A549 (cell line): Measurements from ENCODE around the gene PARP1. TPM values are rescaled to one million over a fixed set of nuclear protein-coding genes. Genes with fewer than 3 reads are reported as not detected.

Source experiments
- ATAC-seq, 2 experiments: fragments of 200-7000 bp in 1 of 2; fragments of >200 bp in 1 of 2; cut with Nextera tagmentation in 1 of 2; cut with Tn5 transposase in 1 of 2; 3 replicates each; pipeline versions ENCODE4 v1.8.0 to v1.9.1; 2018 to 2020; ENCODE audit warnings: mild to moderate bottlenecking in 1 of 2, moderate library complexity in 1 of 2
- CTCF ChIA-PET: fragments of 300-600 bp; sonication (Branson Sonifier 250); formaldehyde crosslinking; extraction: SDS; loops from one replicate; lab custom pipeline; 2021; ENCODE audit warnings: antibody characterized with exemption, inconsistent platforms; lab: Yijun Ruan, JAX
- POLR2A ChIA-PET: fragments of 350-600 bp; formaldehyde crosslinking; extraction: SDS; loops from one replicate; lab custom pipeline; 2021; ENCODE audit warnings: antibody characterized with exemption, inconsistent platforms; lab: Yijun Ruan, JAX
- DNase-seq, 2 experiments: peaks; one replicate each; pipeline versions ENCODE4 v3.0.0 to v3.0.0-alpha.2; 2011 to 2016; ENCODE audit warnings: low read depth in 1 of 2, low spot score in 1 of 2
- FAIRE-seq: peaks from 2 replicates; lab custom pipeline; 2011; peaks lifted over from hg19 to GRCh38; lab: Jason Lieb, UNC
- H3K27ac ChIP-seq, 2 experiments: fragments of >200 bp; sonication (Bioruptor Twin); formaldehyde crosslinking; 3 replicates each; pipeline ENCODE4 v1.5.1; 2016 to 2017
- H3K4me1 ChIP-seq: fragments of >200 bp; sonication (Bioruptor Twin); formaldehyde crosslinking; 3 replicates; pipeline ENCODE4 v1.6.1; 2016
- H3K4me2 ChIP-seq: fragments of >200 bp; sonication (Bioruptor Twin); formaldehyde crosslinking; 3 replicates; pipeline ENCODE4 v1.6.1; 2016
- H3K4me3 ChIP-seq: fragments of >200 bp; sonication (Bioruptor Twin); formaldehyde crosslinking; 3 replicates; pipeline ENCODE4 v1.5.1; 2016
- H3K9me3 ChIP-seq: fragments of >200 bp; sonication (Bioruptor Twin); formaldehyde crosslinking; 3 replicates; pipeline ENCODE4 v1.6.1; 2016
- CBX2 ChIP-seq: fragments of 200-600 bp; sonication (generic); IDR thresholded peaks from 2 replicates; pipeline ENCODE4 v1.6.1; 2016; ENCODE audit warnings: low read depth, mild to moderate bottlenecking, borderline replicate concordance
- CHD2 ChIP-seq: fragments of 150-350 bp; IDR thresholded peaks from 2 replicates; pipeline ENCODE4 v1.6.1; 2014; ENCODE audit warnings: low read length; ENCODE audit not compliant: partially characterized antibody
- CTCF ChIP-seq: fragments of >200 bp; sonication (Bioruptor Twin); formaldehyde crosslinking; IDR thresholded peaks from 3 replicates; pipeline ENCODE4 v1.5.1; 2016
- EHMT2 ChIP-seq: fragments of 200-600 bp; sonication (generic); IDR thresholded peaks from 2 replicates; pipeline ENCODE4 v1.6.1; 2016; ENCODE audit warnings: antibody characterized with exemption, low read depth, mild to moderate bottlenecking, moderate library complexity
- EP300 ChIP-seq, 2 experiments: fragments of >200 bp; sonication (Bioruptor Twin); formaldehyde crosslinking; IDR thresholded peaks; 2 replicates in 1 of 2; 3 replicates in 1 of 2; pipeline ENCODE4 v1.6.1; 2016 to 2017
- ESRRA ChIP-seq: fragments of 150-350 bp; IDR thresholded peaks from 2 replicates; pipeline ENCODE4 v1.6.1; 2014; ENCODE audit warnings: mild to moderate bottlenecking, low read length, borderline replicate concordance
- GATA3 ChIP-seq: IDR thresholded peaks from 2 replicates; pipeline ENCODE4 v1.6.1; 2012; ENCODE audit warnings: borderline replicate concordance
- HDAC2 ChIP-seq: fragments of 200-600 bp; sonication (generic); IDR thresholded peaks from 2 replicates; pipeline ENCODE4 v1.6.1; 2016
- HMGXB4 ChIP-seq: fragments of 250-450 bp; sonication (Bioruptor Pico); IDR thresholded peaks from 2 replicates; pipeline ENCODE4 v1.5.0; 2021; ENCODE audit warnings: mild to moderate bottlenecking, moderate library complexity, borderline replicate concordance
- KDM5A ChIP-seq: fragments of 200-600 bp; sonication (generic); IDR thresholded peaks from 2 replicates; pipeline ENCODE4 v1.6.1; 2016; ENCODE audit warnings: antibody characterized with exemption, mild to moderate bottlenecking
- MAZ ChIP-seq: fragments of 150-350 bp; IDR thresholded peaks from 2 replicates; pipeline ENCODE4 v1.6.1; 2014; ENCODE audit warnings: antibody characterized with exemption, low read depth, low read length, borderline replicate concordance
- NR3C1 ChIP-seq: fragments of >200 bp; sonication (Bioruptor Twin); formaldehyde crosslinking; IDR thresholded peaks from 3 replicates; pipeline ENCODE4 v1.6.1; 2017
- PHF8 ChIP-seq: fragments of 200-600 bp; sonication (generic); IDR thresholded peaks from 2 replicates; pipeline ENCODE4 v1.6.1; 2016; ENCODE audit warnings: low read depth, mild to moderate bottlenecking, antibody characterized with exemption, moderate library complexity, borderline replicate concordance
- POLR2A ChIP-seq: IDR thresholded peaks from 2 replicates; pipeline ENCODE4 v1.6.1; 2012; ENCODE audit warnings: mild to moderate bottlenecking, low read length
- RAD21 ChIP-seq, 2 experiments: fragments of >200 bp in 1 of 2; sonication (Bioruptor Twin) in 1 of 2; formaldehyde crosslinking in 1 of 2; IDR thresholded peaks in 1 of 2; conservative IDR thresholded peaks in 1 of 2; 2 replicates in 1 of 2; 3 replicates in 1 of 2; pipeline ENCODE4 v1.6.1; 2012 to 2018; ENCODE audit warnings: inconsistent platforms in 1 of 2
- RARB ChIP-seq: fragments of 250-450 bp; sonication (Bioruptor Pico); IDR thresholded peaks from 2 replicates; pipeline ENCODE4 v1.8.0; 2021; ENCODE audit warnings: mild to moderate bottlenecking, moderate library complexity
- REST ChIP-seq: fragments of 200-600 bp; sonication (generic); IDR thresholded peaks from 2 replicates; pipeline ENCODE4 v1.6.1; 2016; ENCODE audit warnings: antibody characterized with exemption, mild to moderate bottlenecking, moderate library complexity
- RFX5 ChIP-seq: fragments of 450-650 bp; IDR thresholded peaks from 2 replicates; pipeline ENCODE4 v1.7.1; 2014; ENCODE audit warnings: antibody characterized with exemption, mild to moderate bottlenecking, moderate library complexity
- TFCP2L1 ChIP-seq: fragments of 250-450 bp; sonication (Bioruptor Pico); IDR thresholded peaks from 2 replicates; pipeline ENCODE4 v1.5.0; 2021; ENCODE audit warnings: mild to moderate bottlenecking
- ZC3H11A ChIP-seq: fragments of 450-650 bp; IDR thresholded peaks from 2 replicates; pipeline ENCODE4 v1.6.1; 2014; ENCODE audit warnings: antibody characterized with exemption, mild to moderate bottlenecking
- ZSCAN20 ChIP-seq: fragments of 250-450 bp; sonication (Bioruptor Pico); IDR thresholded peaks from 2 replicates; pipeline ENCODE4 v1.8.0; 2022; ENCODE audit warnings: mild to moderate bottlenecking, moderate library complexity
- WGBS: methylation state at CpG from one replicate; pipeline ENCODE4 v1.1.6; 2017; ENCODE audit errors: missing lambda C conversion rate; 5-methylcytosine and 5-hydroxymethylcytosine counted together
- polyA plus RNA-seq, 4 experiments: library from polyadenylated mRNA; depleted of rRNA in 3 of 4; stranded (reverse); fragments of >200 nt; fragmentation: RNase III in 1 of 4; extraction: RNeasy Plus Mini Kit Qiagen cat#74134 plus additional on column Dnase treatment in 1 of 4; gene quantifications; 2 replicates in 3 of 4; 3 replicates in 1 of 4; pipeline ENCODE4 v1.2.3, GENCODE V29; 2011 to 2017
- TF ChIP-seq, protein P1 (sequence below): fragments of 250-450 bp; sonication (Bioruptor Pico); IDR thresholded peaks from 2 replicates; pipeline ENCODE4 v1.5.0; 2020; ENCODE audit warnings: low read depth, mild to moderate bottlenecking, moderate library complexity
- TF ChIP-seq, protein P2 (sequence below): fragments of 150-350 bp; IDR thresholded peaks from 2 replicates; pipeline ENCODE4 v1.6.1; 2014; ENCODE audit warnings: low read depth, mild to moderate bottlenecking, low read length

The PARP1 gene
- polyA plus RNA-seq, 2 of the 4 experiments (the other 2 are of a cell fraction) = 125 to 134 TPM

GRCh38 chr1:226394462-226394861 lies 13.4 kb downstream of the PARP1 start:
- 94% methylated on average over 5 of the region's 5 CpGs for WGBS
- H3K27ac ChIP-seq = no peak overlapping the region
- POLR2A ChIA-PET = no interaction called here
- no peak for FAIRE-seq
- DNase-seq = no peak
- H3K4me2 ChIP-seq = no peak overlapping the region
- no peaks in the 10 kb centered on the region for H3K9me3 ChIP-seq
- TF ChIP-seq MAZ (no peak), EP300 (IDR thresholded peaks at IDR 0.05) (no peak), ZSCAN20 (CRISPR knock-in tag) (no peak), PHF8 (no peak), CHD2 (no peak), CTCF (no peak), EHMT2 (no peak), NR3C1 (no peak), RARB (CRISPR knock-in tag) (no peak)
- TF ChIP-seq, protein P1, sequence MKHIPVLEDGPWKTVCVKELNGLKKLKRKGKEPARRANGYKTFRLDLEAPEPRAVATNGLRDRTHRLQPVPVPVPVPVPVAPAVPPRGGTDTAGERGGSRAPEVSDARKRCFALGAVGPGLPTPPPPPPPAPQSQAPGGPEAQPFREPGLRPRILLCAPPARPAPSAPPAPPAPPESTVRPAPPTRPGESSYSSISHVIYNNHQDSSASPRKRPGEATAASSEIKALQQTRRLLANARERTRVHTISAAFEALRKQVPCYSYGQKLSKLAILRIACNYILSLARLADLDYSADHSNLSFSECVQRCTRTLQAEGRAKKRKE (CRISPR knock-in tag) = no peak
- TF ChIP-seq, protein P2, sequence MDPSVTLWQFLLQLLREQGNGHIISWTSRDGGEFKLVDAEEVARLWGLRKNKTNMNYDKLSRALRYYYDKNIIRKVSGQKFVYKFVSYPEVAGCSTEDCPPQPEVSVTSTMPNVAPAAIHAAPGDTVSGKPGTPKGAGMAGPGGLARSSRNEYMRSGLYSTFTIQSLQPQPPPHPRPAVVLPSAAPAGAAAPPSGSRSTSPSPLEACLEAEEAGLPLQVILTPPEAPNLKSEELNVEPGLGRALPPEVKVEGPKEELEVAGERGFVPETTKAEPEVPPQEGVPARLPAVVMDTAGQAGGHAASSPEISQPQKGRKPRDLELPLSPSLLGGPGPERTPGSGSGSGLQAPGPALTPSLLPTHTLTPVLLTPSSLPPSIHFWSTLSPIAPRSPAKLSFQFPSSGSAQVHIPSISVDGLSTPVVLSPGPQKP = no peak
- H3K4me3 ChIP-seq = no peak overlapping the region
- no peaks in the 10 kb centered on the region for H3K4me1 ChIP-seq
- no peak for ATAC-seq
- CTCF ChIA-PET = interaction anchor here (1.3 to 2.5 kb wide), 2 partner anchors 9 to 13 kb away, joined by 3 to 11 read pairs; partner anchors contain the start of gene PARP1

GRCh38 chr1:226390681-226391080 lies 17.2 kb downstream of the PARP1 start:
- Histone ChIP-seq H3K27ac (no peak overlapping the region), H3K4me3 (no peak overlapping the region), H3K9me3 (no peaks in the 10 kb centered on the region), H3K4me1 (no peaks in the 10 kb centered on the region), H3K4me2 (no peak overlapping the region)
- WGBS = 95% methylated on average over 3 of the region's 3 CpGs
- ChIA-PET POLR2A (no interaction called here), CTCF (interaction anchor here (0.7 to 1.7 kb wide), 5 partner anchors 12 to 403 kb away, joined by 3 to 7 read pairs (median 3); partner anchors contain the start of gene PARP1)
- TF ChIP-seq POLR2A (no peak), RAD21 (conservative IDR thresholded peaks at IDR 0.05 in 1 of 2, IDR thresholded peaks at IDR 0.05 in 1 of 2) (no peak), CHD2 (no peak), ZC3H11A (no peak), CBX2 (no peak), HDAC2 (no peak)
- no peak for ATAC-seq
- no peak for DNase-seq
- no peak for FAIRE-seq

GRCh38 chr1:226388131-226388530 lies 19.8 kb downstream of the PARP1 start:
- ATAC-seq = no peak
- no peak for DNase-seq
- Histone ChIP-seq H3K27ac (no peak overlapping the region), H3K9me3 (no peaks in the 10 kb centered on the region), H3K4me1 (no peaks in the 10 kb centered on the region), H3K4me2 (no peak overlapping the region), H3K4me3 (no peak overlapping the region)
- FAIRE-seq = no peak
- 87% methylated on average over 1 of the region's 1 CpG for WGBS
- POLR2A ChIA-PET = no interaction called here
- TF ChIP-seq HMGXB4 (no peak), REST (no peak), RARB (CRISPR knock-in tag) (no peak), RFX5 (no peak), GATA3 (no peak), EP300 (IDR thresholded peaks at IDR 0.05) (no peak), NR3C1 (no peak), KDM5A (no peak), TFCP2L1 (no peak), ESRRA (no peak), EHMT2 (no peak)
- CTCF ChIA-PET = no interaction called here
